ENCODE data around the gene DMRT2.

- no peak for TF ChIP-seq CREB5 (CRISPR knock-in tag; IDR thresholded peaks at IDR 0.05; ENCODE audit: low read depth)
- no peak for TF ChIP-seq PPARA (CRISPR knock-in tag; IDR thresholded peaks at IDR 0.05; ENCODE audit: borderline replicate concordance)
- no peak for TF ChIP-seq TCF4 (CRISPR knock-in tag; IDR thresholded peaks at IDR 0.05; ENCODE audit: borderline replicate concordance)
- no peak for TF ChIP-seq SNAI2 (CRISPR knock-in tag; IDR thresholded peaks at IDR 0.05)
- TF ChIP-seq, protein P1, sequence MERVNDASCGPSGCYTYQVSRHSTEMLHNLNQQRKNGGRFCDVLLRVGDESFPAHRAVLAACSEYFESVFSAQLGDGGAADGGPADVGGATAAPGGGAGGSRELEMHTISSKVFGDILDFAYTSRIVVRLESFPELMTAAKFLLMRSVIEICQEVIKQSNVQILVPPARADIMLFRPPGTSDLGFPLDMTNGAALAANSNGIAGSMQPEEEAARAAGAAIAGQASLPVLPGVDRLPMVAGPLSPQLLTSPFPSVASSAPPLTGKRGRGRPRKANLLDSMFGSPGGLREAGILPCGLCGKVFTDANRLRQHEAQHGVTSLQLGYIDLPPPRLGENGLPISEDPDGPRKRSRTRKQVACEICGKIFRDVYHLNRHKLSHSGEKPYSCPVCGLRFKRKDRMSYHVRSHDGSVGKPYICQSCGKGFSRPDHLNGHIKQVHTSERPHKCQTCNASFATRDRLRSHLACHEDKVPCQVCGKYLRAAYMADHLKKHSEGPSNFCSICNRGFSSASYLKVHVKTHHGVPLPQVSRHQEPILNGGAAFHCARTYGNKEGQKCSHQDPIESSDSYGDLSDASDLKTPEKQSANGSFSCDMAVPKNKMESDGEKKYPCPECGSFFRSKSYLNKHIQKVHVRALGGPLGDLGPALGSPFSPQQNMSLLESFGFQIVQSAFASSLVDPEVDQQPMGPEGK (CRISPR knock-in tag; IDR thresholded peaks at IDR 0.05; ENCODE audit: borderline replicate concordance), result no peak
- TF ChIP-seq OSR1 (CRISPR knock-in tag; IDR thresholded peaks at IDR 0.05), result no peak
- no peak for TF ChIP-seq ZFP3 (CRISPR knock-in tag; IDR thresholded peaks at IDR 0.05)
- TF ChIP-seq CSDC2 (CRISPR knock-in tag; IDR thresholded peaks at IDR 0.05), result no peak
- TF ChIP-seq ZFP30 (CRISPR knock-in tag; IDR thresholded peaks at IDR 0.05), result no peak
- no peak for TF ChIP-seq ZNF565 (CRISPR knock-in tag; conservative IDR thresholded peaks at IDR 0.05; ENCODE audit: low read depth)
Measured at GRCh38 chr9:1001838-1002237, 48.3 kb upstream of the DMRT2 start.
